HG02840 (cell line): ENCODE measurements around the gene TRABD2B.

Experiments used
- ATAC-seq: cut with Tn5 transposase; IDR thresholded peaks from one replicate; pipeline ENCODE4 v1.9.1; 2021; ENCODE audit warnings: mild to moderate bottlenecking, moderate library complexity, moderate number of reproducible peaks; ENCODE audit not compliant: unreplicated experiment, low FRiP score

Gene TRABD2B

DNA sequence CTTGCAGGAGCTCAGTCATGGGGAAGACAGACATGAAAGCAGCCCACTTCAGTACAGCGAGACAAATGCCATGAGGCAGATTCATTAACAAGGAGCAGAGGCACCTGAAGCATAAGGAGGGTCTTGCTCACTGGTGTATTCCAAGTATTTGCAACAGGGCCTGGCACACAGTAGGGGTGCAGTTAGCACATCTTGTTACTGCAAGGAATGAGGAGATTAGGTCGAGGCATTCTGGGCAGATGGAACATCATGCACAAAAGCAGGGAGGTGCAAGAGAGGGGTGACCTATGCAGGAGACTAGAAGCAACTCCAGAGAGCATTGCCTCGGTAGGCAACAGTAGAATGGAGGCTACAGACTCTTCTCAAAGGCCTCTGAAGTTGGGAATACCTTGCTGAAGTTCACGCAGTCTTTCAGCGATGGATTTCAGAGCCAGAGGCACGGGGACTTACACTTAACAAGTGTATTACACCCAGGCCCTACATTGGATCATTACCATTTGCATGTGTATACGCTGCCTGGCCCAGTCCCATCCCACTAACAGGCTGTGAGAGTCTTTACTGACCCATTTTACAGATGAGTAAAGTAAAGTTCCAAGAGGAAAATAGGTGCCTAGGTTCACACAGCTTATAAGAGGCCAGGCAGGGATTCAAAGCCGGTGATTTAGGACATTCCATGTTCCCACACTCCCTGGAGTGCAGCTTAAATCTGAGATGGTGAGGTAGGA, 82.1 kb downstream of the TRABD2B start:
- ATAC-seq: no peak

DNA sequence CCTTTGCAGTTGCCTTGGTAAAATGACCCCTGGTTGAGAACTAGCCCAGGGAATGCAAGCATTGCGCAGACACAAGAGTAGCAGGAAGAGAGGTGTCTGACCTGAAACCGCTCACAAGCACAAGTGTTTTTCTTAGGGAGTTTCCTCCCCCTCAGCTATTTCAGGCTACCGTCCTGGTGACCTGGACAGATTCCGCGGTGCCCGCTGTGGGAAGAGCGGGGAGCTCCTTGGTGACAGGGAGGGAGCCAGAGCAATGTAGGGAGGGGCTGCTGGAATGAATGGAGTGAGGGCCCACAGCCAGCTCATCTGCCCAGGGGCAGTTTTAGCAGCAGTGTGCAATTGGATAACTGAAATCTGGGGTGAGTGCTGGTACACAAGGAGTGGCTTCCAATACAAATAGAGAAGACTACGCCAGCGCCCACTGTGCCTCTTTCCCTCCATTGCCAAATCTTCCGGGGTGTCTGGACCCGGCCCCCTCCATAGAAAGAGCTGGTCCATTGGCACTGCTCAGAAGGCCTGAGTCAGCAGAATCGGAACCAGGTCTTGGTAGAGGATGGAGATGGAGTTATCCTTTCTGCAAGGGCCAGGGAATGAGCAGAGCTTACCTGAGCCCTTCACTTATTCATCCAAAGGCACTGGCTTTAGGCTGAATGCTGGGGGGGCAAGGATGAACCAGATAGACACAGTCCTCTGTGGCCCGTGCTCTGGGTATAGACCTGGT, 82.8 kb downstream of the TRABD2B start:
- ATAC-seq: no peak

- no peak for ATAC-seq
Observed at GRCh38 chr1:47913225-47913823, 83.9 kb downstream of the TRABD2B start.

DNA sequence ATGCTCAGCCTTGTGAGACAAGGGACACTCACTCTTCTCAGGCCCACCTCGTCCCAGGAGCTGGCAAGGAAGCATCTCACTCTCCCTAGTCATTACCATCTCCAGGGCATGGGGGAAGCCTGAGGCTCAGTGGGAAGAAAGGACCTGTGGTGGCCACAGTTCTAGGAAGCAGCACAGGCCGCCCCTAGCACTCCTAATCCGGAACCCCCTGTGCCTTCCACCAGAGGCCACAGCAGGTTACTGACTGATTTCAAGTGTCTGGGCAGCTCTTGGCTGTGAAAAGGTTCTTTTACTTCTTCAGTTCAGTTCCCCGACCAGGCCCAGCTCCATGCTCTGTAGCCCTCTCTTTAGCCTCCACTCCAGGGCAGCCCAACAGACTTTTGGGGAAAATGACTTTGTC, 84.4 kb downstream of the TRABD2B start:
- ATAC-seq: no peak

- no peak for ATAC-seq
Observed at GRCh38 chr1:47911892-47912291, 85.3 kb downstream of the TRABD2B start.

- no peak for ATAC-seq
Observed at GRCh38 chr1:47911424-47911823, 85.8 kb downstream of the TRABD2B start.

GRCh38 chr1:47908258-47908657, 88.9 kb downstream of the TRABD2B start:
- no peak for ATAC-seq

- ATAC-seq: no peak
Observed at GRCh38 chr1:47907177-47907528, 90.0 kb downstream of the TRABD2B start.

- no peak for ATAC-seq
Observed at GRCh38 chr1:47906527-47907176, 90.5 kb downstream of the TRABD2B start.

DNA sequence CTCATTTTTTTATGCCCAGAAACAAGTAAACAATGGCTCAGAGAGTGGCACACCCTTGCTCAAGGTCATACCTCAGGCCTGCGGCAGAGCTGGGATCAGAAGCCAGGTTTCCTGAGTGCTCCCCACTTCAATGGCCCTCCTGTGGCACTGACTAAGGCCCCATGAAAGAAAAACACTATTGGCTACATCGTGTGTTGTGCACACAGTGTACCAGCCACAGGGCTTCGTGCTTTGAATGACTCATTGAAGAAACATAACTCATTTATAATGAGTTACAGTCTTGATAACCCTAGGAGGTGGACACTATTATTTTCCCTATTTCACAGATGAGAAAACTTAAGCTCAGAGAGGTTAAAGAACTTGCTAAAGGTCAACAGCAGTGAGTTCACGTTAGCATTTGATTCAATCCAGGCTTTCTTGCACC, 91.2 kb downstream of the TRABD2B start:
- no peak for ATAC-seq

- no peak for ATAC-seq
Observed at GRCh38 chr1:47903723-47904122, 93.5 kb downstream of the TRABD2B start.

DNA sequence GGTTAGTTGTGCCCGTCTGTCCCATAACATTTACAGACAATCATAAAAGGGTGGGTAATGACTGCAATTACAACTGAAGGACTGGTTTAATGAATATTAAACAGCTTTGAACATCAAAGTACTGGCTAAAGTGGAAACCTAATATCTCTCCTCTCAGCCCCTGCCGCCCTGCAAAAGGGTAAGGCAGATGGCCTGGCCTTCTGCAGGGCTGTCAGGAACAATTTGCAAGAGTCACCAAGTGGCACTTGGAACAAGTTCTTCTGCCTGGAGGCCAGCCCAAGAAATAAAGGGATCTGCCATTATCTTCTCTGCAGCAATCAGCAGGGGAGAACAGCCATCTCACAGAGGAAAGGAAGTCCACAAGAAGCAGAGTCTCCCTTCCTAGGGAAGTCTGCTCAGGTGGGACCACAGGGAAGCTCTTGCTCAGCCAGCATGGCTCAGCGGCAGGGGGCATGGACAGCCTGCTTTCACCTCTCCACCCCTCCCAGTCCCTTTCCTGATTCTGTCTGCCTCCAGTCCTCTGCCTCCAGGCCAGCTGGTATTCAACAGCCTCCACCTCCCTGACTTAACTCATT, 96.1 kb downstream of the TRABD2B start:
- ATAC-seq: no peak

- ATAC-seq: no peak
Observed at GRCh38 chr1:47898133-47898845, 98.9 kb downstream of the TRABD2B start.

DNA sequence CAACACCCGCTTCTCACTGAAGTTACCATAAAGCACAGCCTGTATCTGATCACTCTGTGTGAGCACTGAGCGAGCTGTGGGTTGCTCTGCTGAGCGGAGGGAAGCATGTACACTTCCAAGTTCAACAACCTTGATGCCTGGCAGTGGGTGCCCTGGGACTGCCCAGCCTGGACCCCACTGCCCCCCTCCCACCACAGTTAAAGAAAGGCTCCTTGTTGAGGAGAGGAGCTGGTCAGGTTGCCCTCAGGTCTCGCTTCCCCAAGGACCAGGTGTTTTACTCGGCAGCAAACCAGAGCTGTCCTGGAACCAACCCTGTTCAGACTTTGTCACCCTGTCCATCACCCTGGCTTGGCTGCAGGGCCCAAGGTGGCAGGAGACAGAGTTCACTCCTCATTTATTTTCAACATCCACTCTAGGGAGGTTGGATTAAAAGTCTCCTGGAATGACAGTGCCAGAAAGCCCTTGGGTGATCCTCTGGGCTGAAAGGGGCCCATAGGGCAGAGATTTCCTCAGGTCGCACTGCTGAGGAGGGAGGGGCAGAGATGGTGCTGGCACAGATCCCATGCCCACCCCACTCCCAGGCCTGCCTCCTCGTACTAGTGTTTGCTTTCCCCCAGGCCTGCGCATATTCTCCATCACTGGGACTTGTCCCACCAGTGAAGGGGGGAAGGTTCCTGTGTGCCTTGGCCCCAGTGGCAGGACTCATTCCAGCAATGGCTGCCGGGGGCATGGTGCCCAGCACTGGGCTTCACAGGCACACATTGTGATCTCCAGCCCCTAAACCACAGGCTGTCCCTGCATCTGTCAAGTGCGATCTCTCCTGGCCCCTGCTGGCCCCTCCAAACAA, 101.7 kb downstream of the TRABD2B start:
- ATAC-seq: no peak

DNA sequence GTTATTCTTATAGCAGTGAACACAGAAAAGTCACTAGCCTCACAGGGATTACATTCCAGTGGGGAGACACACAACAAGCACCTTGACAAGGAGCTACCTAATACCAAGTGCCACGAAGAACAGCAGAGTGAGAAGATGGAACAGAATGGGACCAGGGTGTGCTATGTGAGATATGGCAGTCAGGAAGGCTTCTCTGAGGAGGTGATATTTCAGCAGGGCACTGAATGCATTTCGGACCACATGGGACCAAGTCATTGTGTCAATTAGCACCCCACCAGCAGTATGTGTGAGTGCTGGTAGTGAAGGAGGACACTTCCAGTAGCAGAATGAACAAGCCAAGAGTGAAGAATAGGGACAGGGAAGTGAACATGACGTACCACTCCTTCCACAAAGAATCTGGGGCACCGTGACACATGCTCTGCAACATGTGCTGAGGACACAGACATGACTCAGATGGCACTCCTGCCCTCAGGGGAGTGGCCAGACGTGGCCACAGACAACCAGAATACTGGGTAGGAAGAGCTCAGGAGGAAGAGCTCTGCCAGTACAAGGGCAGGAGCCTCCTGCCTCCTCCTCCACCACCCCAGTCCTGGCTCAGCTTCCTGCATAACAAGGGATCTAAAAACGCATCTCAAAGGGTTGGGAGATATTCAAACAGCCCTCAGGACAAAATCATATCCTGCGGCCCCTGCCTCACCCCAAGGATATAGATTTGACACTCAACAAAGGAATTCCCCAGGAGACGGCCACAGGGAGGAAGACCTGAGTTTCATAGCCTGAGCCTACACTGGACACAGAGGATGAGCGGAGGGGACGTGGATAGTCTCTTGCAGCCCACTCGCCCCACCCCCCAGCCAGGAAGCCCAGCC, 102.5 kb downstream of the TRABD2B start:
- no peak for ATAC-seq

GRCh38 chr1:47893412-47893811, 103.8 kb downstream of the TRABD2B start:
- ATAC-seq: no peak

DNA sequence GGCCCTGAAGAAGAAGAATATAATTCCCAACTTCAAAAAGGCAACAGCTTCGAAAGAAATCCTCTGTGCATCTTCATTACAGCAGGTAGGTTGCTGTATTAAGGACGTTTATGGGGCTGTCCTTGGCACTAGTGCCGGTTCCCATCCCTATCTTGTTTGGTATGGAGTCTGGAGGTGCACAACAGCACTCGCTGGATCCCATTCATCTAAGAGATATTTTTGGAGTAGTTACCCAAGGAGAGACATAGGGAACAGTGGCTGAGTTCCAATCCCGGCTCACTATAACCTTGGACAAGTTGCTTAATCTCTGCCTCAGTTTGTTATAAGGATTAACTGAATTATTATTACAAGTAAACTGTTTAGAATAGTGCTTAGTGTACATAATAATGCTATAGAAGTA, 106.4 kb downstream of the TRABD2B start:
- no peak for ATAC-seq

GRCh38 chr1:47888294-47888629, 108.9 kb downstream of the TRABD2B start:
- ATAC-seq: no peak
